Sigmoid colon (tissue), 7 donors: ENCODE measurements around the gene TMEM11. TPM values are rescaled to one million over a fixed set of nuclear protein-coding genes. Genes with fewer than 3 reads are reported as not detected.

Experiments used
- DNase-seq: peaks from one replicate; pipeline ENCODE4 v3.0.0-alpha.2; 2019
- H3K27ac ChIP-seq, 4 donors: fragments of 200-600 bp; sonication (generic); one replicate each; pipeline ENCODE4 v1.5.1; 2016 to 2019; ENCODE audit warnings: mild to moderate bottlenecking in 1 of 4
- H3K27me3 ChIP-seq, 3 donors: fragments of 200-600 bp; sonication (generic); one replicate each; pipeline ENCODE4 v1.5.1; 2019; ENCODE audit warnings: mild to moderate bottlenecking in 1 of 3
- H3K36me3 ChIP-seq, 4 donors: fragments of 200-600 bp; sonication (generic); one replicate each; pipeline ENCODE4 v1.5.1; 2016 to 2019
- H3K4me1 ChIP-seq, 4 donors: fragments of 200-600 bp; sonication (generic); one replicate each; pipeline ENCODE4 v1.5.1; 2017 to 2019
- H3K4me3 ChIP-seq, 4 donors: fragments of 200-600 bp; sonication (generic); one replicate each; pipeline ENCODE4 v1.5.1; 2017 to 2019; ENCODE audit warnings: mild to moderate bottlenecking in 2 of 4, moderate library complexity in 1 of 4
- H3K9me3 ChIP-seq, 4 donors: fragments of 200-600 bp in 3 of 4; sonication (generic) in 3 of 4; one replicate each; pipeline versions ENCODE4 v1.5.1 to v1.6.1; 2013 to 2019
- CTCF ChIP-seq, 4 experiments: fragments of 450-650 bp in 3 of 4; fragments of 200-600 bp in 1 of 4; IDR thresholded peaks; one replicate each; pipeline ENCODE4 v1.5.1; 2016 to 2019; ENCODE audit warnings: antibody characterized with exemption in 4 of 4, mild to moderate bottlenecking in 3 of 4, moderate library complexity in 2 of 4
- EP300 ChIP-seq, 4 donors: sonication (generic); formaldehyde crosslinking; IDR thresholded peaks; one replicate each; pipeline ENCODE4 v1.6.1; 2017; ENCODE audit warnings: antibody characterized with exemption in 4 of 4
- POLR2A ChIP-seq, 2 donors: fragments of 450-650 bp; IDR thresholded peaks; one replicate each; pipeline ENCODE4 v1.6.1; 2016; ENCODE audit warnings: antibody characterized with exemption in 2 of 2, mild to moderate bottlenecking in 2 of 2, moderate library complexity in 2 of 2
- POLR2AphosphoS5 ChIP-seq, 4 donors: sonication (generic); formaldehyde crosslinking; IDR thresholded peaks; one replicate each; pipeline ENCODE4 v1.6.1; 2017; ENCODE audit warnings: antibody characterized with exemption in 4 of 4
- WGBS, 2 donors: extraction: QIAGEN DNeasy Blood & Tissue Kit; methylation state at CpG; one replicate each; pipeline ENCODE4 v1.1.7; 2013; 5-methylcytosine and 5-hydroxymethylcytosine counted together
- intact Hi-C: fragments of 100-400 bp; cut with DNase I; formaldehyde crosslinking; loops from one replicate; pipeline ENCODE4 v1.15.1; 2023
- polyA plus RNA-seq, 3 donors: library from polyadenylated mRNA; stranded (reverse); fragments of 200-250 nt; gene quantifications; one replicate each; pipeline ENCODE4 v1.2.3, GENCODE V29; 2013
- total RNA-seq, 4 donors: library from RNA; depleted of rRNA; stranded (reverse); fragments of >200 nt; gene quantifications; one replicate each; pipeline ENCODE4 v1.1.0, GENCODE V29; 2016
- donor health status: healthy with polysubstance abuse.
- donor health status: Bipolar disorder and iron deficiency.
- donor health status: healthy.

TMEM11 gene
- total and polyA plus RNA-seq, 7 donors, result 14.5 to 51.6 (median 27.8) TPM

DNA sequence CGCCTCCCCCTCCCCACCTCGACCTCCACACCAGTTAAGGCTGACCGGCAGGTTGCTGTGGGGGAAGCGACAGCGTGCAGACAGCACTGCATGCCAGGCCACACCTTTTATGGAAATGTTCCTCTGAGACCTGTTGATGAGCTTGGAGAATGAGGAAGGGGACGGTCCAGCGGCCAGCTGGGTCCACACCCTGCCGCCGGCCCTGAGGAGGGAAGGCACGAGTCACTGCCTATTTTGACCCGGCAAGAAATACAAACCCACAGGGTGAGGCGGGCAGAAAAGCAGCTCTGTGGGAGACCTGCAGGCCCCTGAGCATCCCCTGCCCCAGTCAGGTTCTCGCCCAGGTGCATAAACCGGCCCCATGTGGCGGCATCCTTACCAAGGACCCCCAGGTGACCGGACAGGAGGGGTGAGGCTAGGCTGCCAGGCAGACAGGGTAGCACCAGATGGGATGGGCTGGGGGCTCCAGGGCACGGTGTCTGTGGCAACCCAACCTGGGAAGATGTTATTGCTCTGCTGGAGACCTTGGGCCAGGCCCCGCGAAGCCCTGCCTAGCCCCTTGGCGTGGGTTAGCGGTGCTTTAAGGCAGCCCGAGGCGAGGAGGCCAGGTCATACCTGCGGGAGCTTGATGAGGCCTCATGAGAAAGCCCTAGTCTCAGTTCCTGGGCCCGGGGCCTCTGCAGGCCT is 26.6 kb upstream of the TMEM11 start:
- no peak overlapping the region for H3K4me3 ChIP-seq
- WGBS, 2 donors, result 78 to 84% methylated on average over 25 of the region's 25 CpGs
- no peaks in the 10 kb centered on the region for H3K27me3 ChIP-seq
- no peak for DNase-seq
- H3K36me3 ChIP-seq, result peaks cover 0 to 10% (median 0%) of the 10 kb centered on the region in 4 donors
- no peaks in the 10 kb centered on the region for H3K9me3 ChIP-seq
- H3K27ac ChIP-seq, result no peak overlapping the region
- peaks cover 0 to 6% (median 0%) of the 10 kb centered on the region in 4 donors for H3K4me1 ChIP-seq
- TF ChIP-seq CTCF (IDR thresholded peaks at IDR 0.05) (no peak), POLR2AphosphoS5 (IDR thresholded peaks at IDR 0.05) (no peak), EP300 (IDR thresholded peaks at IDR 0.05) (no peak), POLR2A (IDR thresholded peaks at IDR 0.05) (no peak)
- intact Hi-C loops, result no loop called here

DNA sequence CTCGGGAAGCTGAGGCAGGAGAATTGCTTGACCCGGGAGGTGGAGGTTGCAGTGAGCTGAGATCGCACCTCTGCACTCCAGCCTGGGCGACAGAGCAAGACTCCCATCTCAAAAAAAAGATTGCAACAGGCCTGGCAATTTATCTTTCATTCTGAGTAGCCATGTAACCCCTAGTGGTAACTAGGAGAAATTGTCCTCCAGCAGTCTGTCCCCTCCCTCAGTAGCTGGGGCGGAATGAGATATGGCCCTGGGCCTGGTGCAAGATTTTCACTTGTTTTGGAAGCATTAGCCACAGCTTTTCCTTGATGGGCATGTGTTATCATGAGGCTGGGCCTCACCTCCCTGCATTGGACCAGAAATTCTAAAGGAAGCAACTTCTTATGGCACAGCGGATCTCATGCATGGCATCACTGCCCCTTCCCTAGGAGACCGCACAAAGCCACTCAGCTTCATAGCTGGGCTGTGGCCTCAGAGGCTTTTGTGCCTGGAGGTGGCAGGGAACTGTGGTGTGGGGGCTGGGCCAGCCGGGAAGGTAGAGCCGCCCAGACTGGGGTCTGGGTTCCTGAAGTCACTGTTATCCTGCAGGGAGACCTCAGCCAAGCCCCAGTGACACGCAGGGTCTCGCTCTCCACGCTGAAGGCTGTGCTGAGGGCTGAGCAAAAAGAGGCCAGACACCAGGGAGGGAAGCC is 25.9 kb upstream of the TMEM11 start:
- Histone ChIP-seq H3K9me3 (no peaks in the 10 kb centered on the region), H3K4me3 (no peak overlapping the region), H3K36me3 (peaks cover 0 to 10% (median 0%) of the 10 kb centered on the region in 4 donors), H3K4me1 (peaks cover 0 to 6% (median 0%) of the 10 kb centered on the region in 4 donors), H3K27me3 (no peaks in the 10 kb centered on the region), H3K27ac (no peak overlapping the region)
- 82 to 84% methylated on average over 12 of the region's 12 CpGs for WGBS, 2 donors
- intact Hi-C loops, result no loop called here
- TF ChIP-seq EP300 (IDR thresholded peaks at IDR 0.05) (no peak), POLR2AphosphoS5 (IDR thresholded peaks at IDR 0.05) (no peak), CTCF (IDR thresholded peaks at IDR 0.05) (peak in 2 of 4 experiments; percentile 22 to 34)
- DNase-seq, result no peak

DNA sequence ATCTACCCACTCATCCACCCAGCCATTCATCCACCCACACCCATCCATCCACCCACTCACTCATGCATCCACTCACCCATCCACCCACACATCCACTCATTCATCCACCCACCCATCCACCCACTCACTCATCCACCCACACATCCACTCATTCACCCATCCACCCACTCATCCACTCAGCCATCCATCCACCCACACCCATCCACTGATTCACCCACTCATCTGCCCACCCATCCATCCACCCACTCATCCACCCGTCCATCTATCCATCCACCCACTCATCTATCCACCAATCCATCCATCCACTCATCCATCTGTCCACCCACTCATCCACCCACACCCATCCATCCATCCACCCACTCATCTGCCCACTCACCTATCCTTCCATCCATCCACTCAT is 22.0 kb upstream of the TMEM11 start:
- H3K27me3 ChIP-seq, result no peaks in the 10 kb centered on the region
- H3K27ac ChIP-seq, result no peak overlapping the region
- intact Hi-C loops, result no loop called here
- TF ChIP-seq POLR2A (IDR thresholded peaks at IDR 0.05) (no peak), EP300 (IDR thresholded peaks at IDR 0.05) (no peak), POLR2AphosphoS5 (IDR thresholded peaks at IDR 0.05) (no peak), CTCF (IDR thresholded peaks at IDR 0.05) (no peak)
- DNase-seq, result no peak
- 78 to 85% methylated on average over 1 of the region's 1 CpG for WGBS, 2 donors
- no peak overlapping the region for H3K4me3 ChIP-seq
- peaks cover 0 to 6% (median 0%) of the 10 kb centered on the region in 4 donors for H3K4me1 ChIP-seq
- H3K9me3 ChIP-seq, result peaks cover 0 to 3% (median 0%) of the 10 kb centered on the region in 4 donors
- no peaks in the 10 kb centered on the region for H3K36me3 ChIP-seq

GRCh38 chr17:21233581-21234347 is 19.8 kb upstream of the TMEM11 start:
- intact Hi-C loops, result no loop called here
- H3K4me3 ChIP-seq, result no peak overlapping the region
- no peaks in the 10 kb centered on the region for H3K4me1 ChIP-seq
- WGBS, 2 donors, result 69 to 71% methylated on average over 7 of the region's 7 CpGs
- no peak for TF ChIP-seq EP300 (IDR thresholded peaks at IDR 0.05)
- no peak for TF ChIP-seq POLR2AphosphoS5 (IDR thresholded peaks at IDR 0.05)
- TF ChIP-seq CTCF (IDR thresholded peaks at IDR 0.05), result no peak
- TF ChIP-seq POLR2A (IDR thresholded peaks at IDR 0.05), result no peak
- no peaks in the 10 kb centered on the region for H3K27me3 ChIP-seq
- peaks cover 0 to 3% (median 0%) of the 10 kb centered on the region in 4 donors for H3K9me3 ChIP-seq
- no peaks in the 10 kb centered on the region for H3K36me3 ChIP-seq
- peak overlapping the region in 1 of 4 donors; percentile 14 for H3K27ac ChIP-seq
- no peak for DNase-seq
